Astrocyte of the cerebellum (primary cell): ENCODE results near the gene RXFP2.

Source experiments
- DNase-seq: peaks from one replicate; pipeline ENCODE4 v3.0.0-alpha.2; 2011; ENCODE audit warnings: low read depth
- H3K4me3 ChIP-seq: 2 replicates; pipeline ENCODE4 v1.5.1; 2011; ENCODE audit warnings: mild to moderate bottlenecking, low read depth, low read length, moderate library complexity
- CTCF ChIP-seq: IDR thresholded peaks from 2 replicates; pipeline ENCODE4 v1.5.1; 2012; ENCODE audit warnings: low read length, low read depth, moderate library complexity, mild to moderate bottlenecking; ENCODE audit errors: missing control alignments
- in situ Hi-C: cut with HindIII; loops from 2 replicates; pipeline ENCODE4 v1.10.0; 2017; ENCODE audit warnings: low sequenced_read_pairs

RXFP2 gene

GRCh38 chr13:31747291-31747690 is 8.0 kb downstream of the RXFP2 start:
- in situ Hi-C loops = no loop called here
- no peak for DNase-seq
- H3K4me3 ChIP-seq = no peak overlapping the region
- no peak for TF ChIP-seq CTCF

GRCh38 chr13:31747966-31748365 is 8.6 kb downstream of the RXFP2 start:
- in situ Hi-C loops = no loop called here
- TF ChIP-seq CTCF = no peak
- H3K4me3 ChIP-seq = no peak overlapping the region
- no peak for DNase-seq

GRCh38 chr13:31749929-31750328 is 10.6 kb downstream of the RXFP2 start:
- DNase-seq = peak; percentile 65
- no peak for TF ChIP-seq CTCF
- in situ Hi-C loops = no loop called here
- no peak overlapping the region for H3K4me3 ChIP-seq

- H3K4me3 ChIP-seq = no peak overlapping the region
- DNase-seq = no peak
- in situ Hi-C loops = no loop called here
- TF ChIP-seq CTCF = no peak
Observed at GRCh38 chr13:31755211-31755610, 15.9 kb downstream of the RXFP2 start.

- DNase-seq = no peak
- in situ Hi-C loops = no loop called here
- TF ChIP-seq CTCF = no peak
- H3K4me3 ChIP-seq = no peak overlapping the region
Observed at GRCh38 chr13:31755803-31756212, 16.5 kb downstream of the RXFP2 start.

- no peak for DNase-seq
- in situ Hi-C loops = no loop called here
- TF ChIP-seq CTCF = no peak
- H3K4me3 ChIP-seq = no peak overlapping the region
Observed at GRCh38 chr13:31756346-31756745, 17.0 kb downstream of the RXFP2 start.

GRCh38 chr13:31761951-31762350 is 22.6 kb downstream of the RXFP2 start:
- no peak for DNase-seq
- no peak for TF ChIP-seq CTCF
- H3K4me3 ChIP-seq = no peak overlapping the region
- in situ Hi-C loops = no loop called here
